Liver (tissue), 3 donors: ENCODE results near the gene RHEB.

ENCODE experiments used
- CTCF ChIP-seq: fragments of 150-350 bp; IDR thresholded peaks from 2 replicates; pipeline ENCODE4 v1.5.1; 2017; ENCODE audit warnings: improper control_type of control experiment, low read depth, low read length; ENCODE audit not compliant: missing input control
- EGR1 ChIP-seq, 2 donors: IDR thresholded peaks; 2 replicates each; pipeline ENCODE4 v1.6.1; 2016 to 2018; ENCODE audit warnings: antibody characterized with exemption in 2 of 2, low read depth in 2 of 2
- RAD21 ChIP-seq, 2 donors: IDR thresholded peaks; 2 replicates each; pipeline ENCODE4 v1.6.1; 2016; ENCODE audit warnings: antibody characterized with exemption in 2 of 2, mild to moderate bottlenecking in 2 of 2
- RXRA ChIP-seq, 2 donors: IDR thresholded peaks; 2 replicates each; pipeline ENCODE4 v1.6.1; 2017 to 2018; ENCODE audit warnings: antibody characterized with exemption in 2 of 2, mild to moderate bottlenecking in 1 of 2
- SP1 ChIP-seq: IDR thresholded peaks from 2 replicates; pipeline ENCODE4 v1.6.1; 2018; ENCODE audit warnings: antibody characterized with exemption, mild to moderate bottlenecking
- TAF1 ChIP-seq: conservative IDR thresholded peaks from 2 replicates; pipeline ENCODE4 v1.6.1; 2016; ENCODE audit warnings: antibody characterized with exemption, mild to moderate bottlenecking
- donor health status: healthy.
- donor health status: healthy.

- TF ChIP-seq CTCF (no peak), RAD21 (IDR thresholded peaks at IDR 0.05) (no peak), EGR1 (IDR thresholded peaks at IDR 0.05; ENCODE audit: low read depth in 2 of 2) (no peak), SP1 (no peak), TAF1 (no peak), RXRA (IDR thresholded peaks at IDR 0.05) (no peak)
Observed at GRCh38 chr7:151540146-151540545, 20.5 kb upstream of the RHEB start.
